Measurements from ENCODE around the gene CBLIF. TPM values are rescaled to one million over a fixed set of nuclear protein-coding genes. Genes with fewer than 3 reads are reported as not detected.

The CBLIF gene
- total RNA-seq, 4 donors from 2014 or later: not detected

DNA sequence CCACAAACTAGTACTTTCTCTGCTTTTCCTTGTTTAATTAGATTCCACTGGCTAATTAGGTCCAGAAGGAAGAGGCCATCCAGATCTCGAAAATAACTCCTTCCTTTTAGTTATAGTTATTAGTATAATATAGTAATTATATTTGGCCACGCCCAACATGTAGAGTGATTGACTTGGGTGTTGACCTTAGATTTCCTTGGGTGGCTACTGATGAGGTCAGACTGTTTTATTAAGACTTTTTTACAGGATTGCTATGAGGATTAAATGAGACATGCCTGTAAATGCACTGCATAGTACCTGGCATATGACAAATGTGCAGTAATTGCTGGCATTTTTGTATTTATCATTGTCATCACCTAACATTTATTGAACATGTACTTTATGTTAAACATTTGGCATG is 63.2 kb downstream of the CBLIF start:
- TF ChIP-seq POLR2A (IDR thresholded peaks at IDR 0.05; ENCODE audit: low read depth): no peak
- TF ChIP-seq, protein P1, sequence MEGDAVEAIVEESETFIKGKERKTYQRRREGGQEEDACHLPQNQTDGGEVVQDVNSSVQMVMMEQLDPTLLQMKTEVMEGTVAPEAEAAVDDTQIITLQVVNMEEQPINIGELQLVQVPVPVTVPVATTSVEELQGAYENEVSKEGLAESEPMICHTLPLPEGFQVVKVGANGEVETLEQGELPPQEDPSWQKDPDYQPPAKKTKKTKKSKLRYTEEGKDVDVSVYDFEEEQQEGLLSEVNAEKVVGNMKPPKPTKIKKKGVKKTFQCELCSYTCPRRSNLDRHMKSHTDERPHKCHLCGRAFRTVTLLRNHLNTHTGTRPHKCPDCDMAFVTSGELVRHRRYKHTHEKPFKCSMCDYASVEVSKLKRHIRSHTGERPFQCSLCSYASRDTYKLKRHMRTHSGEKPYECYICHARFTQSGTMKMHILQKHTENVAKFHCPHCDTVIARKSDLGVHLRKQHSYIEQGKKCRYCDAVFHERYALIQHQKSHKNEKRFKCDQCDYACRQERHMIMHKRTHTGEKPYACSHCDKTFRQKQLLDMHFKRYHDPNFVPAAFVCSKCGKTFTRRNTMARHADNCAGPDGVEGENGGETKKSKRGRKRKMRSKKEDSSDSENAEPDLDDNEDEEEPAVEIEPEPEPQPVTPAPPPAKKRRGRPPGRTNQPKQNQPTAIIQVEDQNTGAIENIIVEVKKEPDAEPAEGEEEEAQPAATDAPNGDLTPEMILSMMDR (IDR thresholded peaks at IDR 0.05): no peak
- TF ChIP-seq POLR2AphosphoS5 (IDR thresholded peaks at IDR 0.05): no peak
- TF ChIP-seq EP300 (IDR thresholded peaks at IDR 0.05): no peak
- H3K4me1 ChIP-seq: peaks cover 0 to 11% (median 8%) of the 10 kb centered on the region in 4 donors
- intact Hi-C loops (cut with DNase I): no loop called here
- no peak overlapping the region for H3K27ac ChIP-seq (replicated peaks in 1 of 4)
- H3K4me3 ChIP-seq: no peak overlapping the region
- 82% methylated on average over 2 of the region's 2 CpGs for WGBS
- DNase-seq (ENCODE audit: extremely low spot score): no peak
- no peaks in the 10 kb centered on the region for H3K27me3 ChIP-seq
- H3K9me3 ChIP-seq: no peaks in the 10 kb centered on the region
- peaks cover 0 to 29% (median 11%) of the 10 kb centered on the region in 4 donors for H3K36me3 ChIP-seq

DNA sequence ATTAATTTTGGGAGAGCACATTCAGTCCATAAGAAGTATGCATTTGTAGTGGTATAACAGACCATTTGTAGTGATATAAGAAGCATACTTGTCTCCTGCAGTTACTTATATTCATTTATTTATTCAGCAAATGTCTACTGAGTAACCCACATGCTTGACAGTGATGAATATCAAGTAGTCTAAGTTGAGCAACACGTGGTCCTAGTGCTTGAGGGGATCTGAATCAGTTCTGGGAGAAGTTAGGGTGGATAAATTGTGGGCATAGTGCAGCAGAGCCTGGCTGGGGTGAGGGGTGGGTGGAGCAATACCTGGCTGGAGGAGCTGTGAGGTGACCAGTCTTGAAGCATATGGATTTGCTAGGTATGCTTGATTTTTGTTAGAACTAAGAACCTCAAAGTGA is 65.8 kb downstream of the CBLIF start:
- TF ChIP-seq POLR2A (IDR thresholded peaks at IDR 0.05; ENCODE audit: low read depth) (no peak), EP300 (IDR thresholded peaks at IDR 0.05) (no peak), POLR2AphosphoS5 (IDR thresholded peaks at IDR 0.05) (no peak)
- TF ChIP-seq, protein P1 (IDR thresholded peaks at IDR 0.05): no peak
- intact Hi-C loops (cut with DNase I): no loop called here
- peaks cover 0 to 6% (median 0%) of the 10 kb centered on the region in 4 donors for H3K4me1 ChIP-seq
- H3K27ac ChIP-seq (replicated peaks in 1 of 4): no peak overlapping the region
- H3K27me3 ChIP-seq: no peaks in the 10 kb centered on the region
- H3K36me3 ChIP-seq: peaks cover 0 to 43% (median 15%) of the 10 kb centered on the region in 4 donors
- no peaks in the 10 kb centered on the region for H3K9me3 ChIP-seq
- no peak overlapping the region for H3K4me3 ChIP-seq
- no peak for DNase-seq (ENCODE audit: extremely low spot score)
- 38% methylated on average over 1 of the region's 1 CpG for WGBS

Other genes starting within 250 kb of the CBLIF start
- gene OSBP, start 229.7 kb downstream of the CBLIF start, total RNA-seq: 10 to 100 TPM; 32.5 to 40.0 (median 33.3) TPM
- 10 to 100 TPM; 12.5 to 18.5 (median 16.1) TPM for gene PATL1, start 176.5 kb downstream of the CBLIF start, total RNA-seq
- not detected for gene OR10V1, start 131.7 kb downstream of the CBLIF start, total RNA-seq
- 10 to 100 TPM; 16.3 to 24.0 (median 22.3) TPM for gene STX3, start 90.1 kb downstream of the CBLIF start, total RNA-seq
- 10 to 100 TPM; 47.9 to 58.6 (median 52.1) TPM for gene MRPL16, start 34.7 kb downstream of the CBLIF start, total RNA-seq
- gene TCN1, start 21.0 kb upstream of the CBLIF start, total RNA-seq: under 1 TPM in 1 of 4 donors, not detected in 3; 0.66 TPM
- not detected for gene OOSP3, start 33.3 kb upstream of the CBLIF start, total RNA-seq
- gene OOSP1, start 92.9 kb upstream of the CBLIF start, total RNA-seq: not detected
- gene OOSP4A, start 118.5 kb upstream of the CBLIF start, total RNA-seq: not detected
- not detected for gene OOSP4B, start 171.7 kb upstream of the CBLIF start, total RNA-seq
- not detected for gene OOSP2, start 194.9 kb upstream of the CBLIF start, total RNA-seq
- gene MS4A3, start 211.2 kb upstream of the CBLIF start, total RNA-seq: not detected
- 1 to 10 TPM in 3 of 4 donors, under 1 TPM in 1; 0.32 to 6.0 (median 2.6) TPM for gene MS4A2, start 243.2 kb upstream of the CBLIF start, total RNA-seq

All from esophagus muscularis mucosa (tissue), 4 donors.